ENCODE results near the gene VSIG10L.

The VSIG10L gene

GRCh38 chr19:51365211-51365964 lies 23.4 kb upstream of the VSIG10L start:
- no peak for DNase-seq (ENCODE audit: low read depth in 2 of 2)

GRCh38 chr19:51364200-51365106 lies 22.5 kb upstream of the VSIG10L start:
- DNase-seq (ENCODE audit: low read depth in 2 of 2) = no peak

GRCh38 chr19:51361239-51361638 lies 19.3 kb upstream of the VSIG10L start:
- DNase-seq (ENCODE audit: low read depth in 2 of 2) = no peak

- DNase-seq (ENCODE audit: low read depth in 2 of 2) = no peak
Observed at GRCh38 chr19:51359294-51359693, 17.4 kb upstream of the VSIG10L start.

GRCh38 chr19:51357952-51358351 lies 16.0 kb upstream of the VSIG10L start:
- DNase-seq (ENCODE audit: low read depth in 2 of 2) = no peak

GRCh38 chr19:51356159-51356801 lies 14.3 kb upstream of the VSIG10L start:
- DNase-seq (ENCODE audit: low read depth in 2 of 2) = no peak

- DNase-seq (ENCODE audit: low read depth in 2 of 2) = no peak
Observed at GRCh38 chr19:51354742-51355148, 12.8 kb upstream of the VSIG10L start.

GRCh38 chr19:51354103-51354741 lies 12.3 kb upstream of the VSIG10L start:
- no peak for DNase-seq (ENCODE audit: low read depth in 2 of 2)

- no peak for DNase-seq (ENCODE audit: low read depth in 2 of 2)
Observed at GRCh38 chr19:51352783-51353360, 10.9 kb upstream of the VSIG10L start.

- DNase-seq (ENCODE audit: low read depth in 2 of 2) = no peak
Observed at GRCh38 chr19:51351266-51351990, 9.5 kb upstream of the VSIG10L start.

GRCh38 chr19:51347209-51347928 lies 5.4 kb upstream of the VSIG10L start:
- no peak for DNase-seq (ENCODE audit: low read depth in 2 of 2)

- no peak for DNase-seq (ENCODE audit: low read depth in 2 of 2)
Observed at GRCh38 chr19:51346742-51347141, 4.8 kb upstream of the VSIG10L start.

GRCh38 chr19:51345076-51345620 lies 3.2 kb upstream of the VSIG10L start:
- DNase-seq (ENCODE audit: low read depth in 2 of 2) = no peak

- no peak for DNase-seq (ENCODE audit: low read depth in 2 of 2)
Observed at GRCh38 chr19:51342631-51343569, 961 bp upstream of the VSIG10L start.

GRCh38 chr19:51341066-51341465 lies 873 bp downstream of the VSIG10L start:
- no peak for DNase-seq (ENCODE audit: low read depth in 2 of 2)

- peak; percentile 97 to 99 for DNase-seq (ENCODE audit: low read depth in 2 of 2)
Observed at GRCh38 chr19:51339687-51340656, 2.0 kb downstream of the VSIG10L start.

- DNase-seq (ENCODE audit: low read depth in 2 of 2) = peak; percentile 23 to 32
Observed at GRCh38 chr19:51339313-51339686, 2.6 kb downstream of the VSIG10L start.
